Liver (tissue), 9 donors: ENCODE data around the gene PHF2. TPM values are rescaled to one million over a fixed set of nuclear protein-coding genes. Genes with fewer than 3 reads are reported as not detected.

ENCODE experiments used
- DNase-seq: peaks from one replicate; pipeline ENCODE4 v3.0.0-alpha.2; 2017; ENCODE audit warnings: low spot score
- H3K27ac ChIP-seq, 2 donors: one replicate each; pipeline ENCODE4 v1.7.0; 2013; ENCODE audit warnings: inconsistent platforms in 2 of 2, low read length in 2 of 2, control low read depth in 1 of 2, low read depth in 1 of 2, mild to moderate bottlenecking in 1 of 2
- H3K27me3 ChIP-seq, 4 donors: one replicate each; pipeline versions ENCODE4 v1.6.1 to v1.7.0; 2013; ENCODE audit warnings: low read length in 3 of 4, inconsistent platforms in 1 of 4, mild to moderate bottlenecking in 1 of 4, moderate library complexity in 1 of 4; ENCODE audit not compliant: control insufficient read depth in 4 of 4, insufficient read depth in 4 of 4
- H3K36me3 ChIP-seq, 4 donors: one replicate each; pipeline versions ENCODE4 v1.6.1 to v1.7.0; 2013; ENCODE audit warnings: low read length in 3 of 4, mild to moderate bottlenecking in 3 of 4, low read depth in 1 of 4, moderate library complexity in 1 of 4; ENCODE audit not compliant: control insufficient read depth in 4 of 4, insufficient read depth in 3 of 4
- H3K4me1 ChIP-seq, 4 donors: one replicate each; pipeline versions ENCODE4 v1.6.1 to v1.7.0; 2013; ENCODE audit warnings: low read length in 3 of 4, mild to moderate bottlenecking in 3 of 4, moderate library complexity in 1 of 4; ENCODE audit not compliant: control insufficient read depth in 4 of 4, insufficient read depth in 4 of 4
- H3K4me3 ChIP-seq, 3 donors: one replicate each; pipeline versions ENCODE4 v1.6.1 to v1.7.0; 2013; ENCODE audit warnings: low read length in 3 of 3, control low read depth in 1 of 3, low read depth in 1 of 3, mild to moderate bottlenecking in 1 of 3
- H3K9ac ChIP-seq, 2 donors: one replicate each; pipeline ENCODE4 v1.7.0; 2013; ENCODE audit warnings: low read length in 2 of 2, mild to moderate bottlenecking in 2 of 2, moderate library complexity in 2 of 2, control low read depth in 1 of 2, low read depth in 1 of 2
- H3K9me3 ChIP-seq, 4 donors: one replicate each; pipeline versions ENCODE4 v1.6.1 to v1.7.0; 2013; ENCODE audit warnings: low read length in 3 of 4; ENCODE audit not compliant: control insufficient read depth in 4 of 4
- ATF3 ChIP-seq: IDR thresholded peaks from 2 replicates; pipeline ENCODE4 v1.6.1; 2016; ENCODE audit warnings: antibody characterized with exemption
- FOXA1 ChIP-seq: IDR thresholded peaks from 2 replicates; pipeline ENCODE4 v1.6.1; 2016; ENCODE audit warnings: antibody characterized with exemption
- FOXA2 ChIP-seq: IDR thresholded peaks from 2 replicates; pipeline ENCODE4 v1.6.1; 2016; ENCODE audit warnings: antibody characterized with exemption
- GABPA ChIP-seq, 2 donors: IDR thresholded peaks in 1 of 2; conservative IDR thresholded peaks in 1 of 2; 2 replicates each; pipeline ENCODE4 v1.6.1; 2016; ENCODE audit warnings: antibody characterized with exemption in 2 of 2, mild to moderate bottlenecking in 1 of 2, moderate library complexity in 1 of 2
- HNF4A ChIP-seq, 2 donors: conservative IDR thresholded peaks; 2 replicates each; pipeline ENCODE4 v1.6.1; 2016; ENCODE audit warnings: antibody characterized with exemption in 2 of 2, mild to moderate bottlenecking in 2 of 2
- HNF4G ChIP-seq: IDR thresholded peaks from 2 replicates; pipeline ENCODE4 v1.6.1; 2016; ENCODE audit warnings: antibody characterized with exemption
- JUND ChIP-seq, 2 donors: IDR thresholded peaks; 2 replicates each; pipeline ENCODE4 v1.6.1; 2016; ENCODE audit warnings: antibody characterized with exemption in 2 of 2
- NR2F2 ChIP-seq: IDR thresholded peaks from 2 replicates; pipeline ENCODE4 v1.6.1; 2016; ENCODE audit warnings: antibody characterized with exemption
- RAD21 ChIP-seq, 2 donors: IDR thresholded peaks; 2 replicates each; pipeline ENCODE4 v1.6.1; 2016; ENCODE audit warnings: antibody characterized with exemption in 2 of 2, mild to moderate bottlenecking in 2 of 2
- REST ChIP-seq: IDR thresholded peaks from 2 replicates; pipeline ENCODE4 v1.6.1; 2016; ENCODE audit warnings: antibody characterized with exemption, mild to moderate bottlenecking
- RXRA ChIP-seq, 2 donors: IDR thresholded peaks; 2 replicates each; pipeline ENCODE4 v1.6.1; 2017 to 2018; ENCODE audit warnings: antibody characterized with exemption in 2 of 2, mild to moderate bottlenecking in 1 of 2
- SP1 ChIP-seq: IDR thresholded peaks from 2 replicates; pipeline ENCODE4 v1.6.1; 2018; ENCODE audit warnings: antibody characterized with exemption, mild to moderate bottlenecking
- TAF1 ChIP-seq: conservative IDR thresholded peaks from 2 replicates; pipeline ENCODE4 v1.6.1; 2016; ENCODE audit warnings: antibody characterized with exemption, mild to moderate bottlenecking
- YY1 ChIP-seq: IDR thresholded peaks from 2 replicates; pipeline ENCODE4 v1.6.1; 2016; ENCODE audit warnings: antibody characterized with exemption, mild to moderate bottlenecking
- ZBTB33 ChIP-seq: IDR thresholded peaks from 2 replicates; pipeline ENCODE4 v1.6.1; 2016; ENCODE audit warnings: antibody characterized with exemption
- WGBS: extraction: QIAGEN DNeasy Blood & Tissue Kit; methylation state at CpG from one replicate; pipeline ENCODE4 v1.1.7; 2013; 5-methylcytosine and 5-hydroxymethylcytosine counted together
- polyA plus RNA-seq, 2 donors: library from polyadenylated mRNA; stranded (reverse) in 1 of 2; unstranded in 1 of 2; fragments of 200-250 nt in 1 of 2; fragments of >200 nt in 1 of 2; fragmentation: Nextera tagmentation in 1 of 2; extraction: Ambion mirVana in 1 of 2; gene quantifications; one replicate each; pipeline versions ENCODE4 v1.2.1 to v1.2.3, GENCODE V29; 2013 to 2015
- total RNA-seq, 2 donors: library from RNA; depleted of rRNA; stranded (reverse); fragments of >200 nt; gene quantifications; one replicate each; pipeline ENCODE4 v1.2.3, GENCODE V29; 2014
- TF ChIP-seq, protein P1 (sequence below): IDR thresholded peaks from 2 replicates; pipeline ENCODE4 v1.6.1; 2016; ENCODE audit warnings: antibody characterized with exemption
- donor health status: healthy.
- donor health status: healthy.
- donor health status: healthy.
- donor health status: healthy.
- donor health status: healthy.

PHF2 gene
- total and polyA plus RNA-seq, 4 donors: 2.3 to 8.6 (median 6.7) TPM

GRCh38 chr9:93555370-93555769, 21.0 kb upstream of the PHF2 start:
- Histone ChIP-seq H3K4me3 (no peak overlapping the region), H3K9me3 (no peaks in the 10 kb centered on the region), H3K9ac (no peak overlapping the region), H3K27me3 (no peaks in the 10 kb centered on the region), H3K4me1 (no peaks in the 10 kb centered on the region), H3K36me3 (peaks cover 13 to 70% (median 52%) of the 10 kb centered on the region in 4 donors), H3K27ac (no peak overlapping the region)
- 93% methylated on average over 4 of the region's 4 CpGs for WGBS
- DNase-seq: no peak
- TF ChIP-seq FOXA2: no peak
- no peak for TF ChIP-seq ATF3
- no peak for TF ChIP-seq FOXA1
- no peak for TF ChIP-seq YY1
- TF ChIP-seq, protein P1, sequence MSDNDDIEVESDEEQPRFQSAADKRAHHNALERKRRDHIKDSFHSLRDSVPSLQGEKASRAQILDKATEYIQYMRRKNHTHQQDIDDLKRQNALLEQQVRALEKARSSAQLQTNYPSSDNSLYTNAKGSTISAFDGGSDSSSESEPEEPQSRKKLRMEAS: no peak
- TF ChIP-seq HNF4A (conservative IDR thresholded peaks at IDR 0.05): no peak
- TF ChIP-seq GABPA (IDR thresholded peaks at IDR 0.05 in 1 of 2, conservative IDR thresholded peaks at IDR 0.05 in 1 of 2): no peak
- no peak for TF ChIP-seq RXRA (IDR thresholded peaks at IDR 0.05)
- TF ChIP-seq RAD21 (IDR thresholded peaks at IDR 0.05): no peak
- TF ChIP-seq TAF1: no peak
- no peak for TF ChIP-seq NR2F2
- TF ChIP-seq JUND (IDR thresholded peaks at IDR 0.05): no peak
- no peak for TF ChIP-seq HNF4G
- TF ChIP-seq REST: no peak
- TF ChIP-seq SP1: no peak

- no peaks in the 10 kb centered on the region for H3K9me3 ChIP-seq
- H3K4me1 ChIP-seq: no peaks in the 10 kb centered on the region
- H3K27ac ChIP-seq: no peak overlapping the region
- no peak for DNase-seq
- no peak overlapping the region for H3K9ac ChIP-seq
- no peak for TF ChIP-seq FOXA2
- no peaks in the 10 kb centered on the region for H3K27me3 ChIP-seq
- WGBS: 91% methylated on average over 15 of the region's 15 CpGs
- peaks cover 14 to 61% (median 45%) of the 10 kb centered on the region in 4 donors for H3K36me3 ChIP-seq
- no peak overlapping the region for H3K4me3 ChIP-seq
Measured at GRCh38 chr9:93557366-93558137, 18.8 kb upstream of the PHF2 start.

DNA sequence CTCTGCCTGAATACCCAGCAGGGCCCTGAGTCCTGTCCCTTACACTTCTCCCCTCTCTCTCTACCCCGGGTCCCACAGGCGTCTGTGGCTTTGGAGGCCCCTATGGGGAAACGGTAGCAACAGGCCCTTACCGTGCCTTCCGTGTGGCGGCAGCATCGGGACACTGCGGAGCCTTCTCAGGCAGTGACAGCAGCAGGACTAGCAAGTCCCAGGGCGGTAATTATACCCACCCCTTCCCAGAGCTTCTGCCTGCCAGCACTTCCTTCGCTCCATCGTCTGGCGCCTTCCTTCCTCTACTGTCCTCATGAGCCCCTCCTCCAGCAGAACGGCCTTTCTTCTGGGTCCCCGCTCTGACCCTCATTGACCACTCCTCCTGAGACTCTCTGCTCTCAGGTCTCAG, 17.9 kb upstream of the PHF2 start:
- TF ChIP-seq ZBTB33: no peak
- TF ChIP-seq REST: no peak
- no peak for TF ChIP-seq HNF4A (conservative IDR thresholded peaks at IDR 0.05)
- no peak for TF ChIP-seq YY1
- no peak for TF ChIP-seq JUND (IDR thresholded peaks at IDR 0.05)
- no peak for TF ChIP-seq RAD21 (IDR thresholded peaks at IDR 0.05)
- TF ChIP-seq SP1: no peak
- no peak for TF ChIP-seq GABPA (IDR thresholded peaks at IDR 0.05 in 1 of 2, conservative IDR thresholded peaks at IDR 0.05 in 1 of 2)
- TF ChIP-seq HNF4G: no peak
- TF ChIP-seq, protein P1: no peak
- H3K27ac ChIP-seq: no peak overlapping the region
- WGBS: 91% methylated on average over 14 of the region's 14 CpGs
- DNase-seq: no peak
- no peaks in the 10 kb centered on the region for H3K4me1 ChIP-seq
- peaks cover 15 to 62% (median 49%) of the 10 kb centered on the region in 4 donors for H3K36me3 ChIP-seq
- no peak overlapping the region for H3K4me3 ChIP-seq
- no peak overlapping the region for H3K9ac ChIP-seq
- no peaks in the 10 kb centered on the region for H3K9me3 ChIP-seq
- H3K27me3 ChIP-seq: no peaks in the 10 kb centered on the region
